PC-3 (cell line): ENCODE results near the gene NDC1. TPM values are rescaled to one million over a fixed set of nuclear protein-coding genes. Genes with fewer than 3 reads are reported as not detected.

Source experiments
- ATAC-seq: fragments of 200-7000 bp; cut with Tn5 transposase; 2 replicates; pipeline ENCODE4 v1.9.1; 2020; ENCODE audit warnings: mild to moderate bottlenecking, moderate library complexity
- BruUV-seq: library from RNA; stranded (reverse); fragments of 400-500 nt; replicated peaks from 2 replicates; lab custom pipeline; 2021; lab: Mats Ljungman, UMichigan
- CTCF ChIA-PET: fragments of 300-600 bp; sonication (Branson Sonifier 250); formaldehyde crosslinking; loops from one replicate; lab custom pipeline; 2022; ENCODE audit warnings: antibody characterized with exemption; lab: Charles Lee
- POLR2A ChIA-PET: fragments of 300-600 bp; sonication (Branson Sonifier 250); formaldehyde crosslinking; loops from one replicate; lab custom pipeline; 2022; ENCODE audit warnings: antibody characterized with exemption; ENCODE audit not compliant: unreplicated experiment; lab: Charles Lee
- DNase-seq: peaks from one replicate; pipeline ENCODE4 v3.0.0-alpha.2; 2015
- H2AFZ ChIP-seq: fragments of 300-600 bp; sonication (generic); 2 replicates; pipeline ENCODE4 v1.6.0; 2016; ENCODE audit warnings: antibody characterized with exemption, low read length
- H3F3A ChIP-seq: fragments of 300-600 bp; sonication (generic); one replicate; pipeline ENCODE4 v1.6.0; 2017; ENCODE audit warnings: antibody characterized with exemption, low read length, control low read depth, mild to moderate bottlenecking; ENCODE audit not compliant: unreplicated experiment
- H3K27ac ChIP-seq: fragments of 300-600 bp; sonication (generic); 2 replicates; pipeline ENCODE4 v1.5.1; 2016; ENCODE audit warnings: mild to moderate bottlenecking, low read length
- H3K27me3 ChIP-seq: fragments of 300-600 bp; sonication (generic); 2 replicates; pipeline ENCODE4 v1.6.1; 2016; ENCODE audit warnings: low read length, mixed read lengths
- H3K36me3 ChIP-seq: fragments of 300-600 bp; sonication (generic); 2 replicates; pipeline ENCODE4 v1.6.1; 2016; ENCODE audit warnings: low read depth, mixed run types, low read length, mixed read lengths
- H3K4me1 ChIP-seq: fragments of 300-600 bp; sonication (generic); 2 replicates; pipeline ENCODE4 v1.5.1; 2016; ENCODE audit warnings: low read length; ENCODE audit not compliant: insufficient read depth
- H3K4me2 ChIP-seq: fragments of 300-600 bp; sonication (generic); 2 replicates; pipeline ENCODE4 v1.6.0; 2016; ENCODE audit warnings: low read length
- H3K4me3 ChIP-seq: fragments of 300-600 bp; sonication (generic); 2 replicates; pipeline ENCODE4 v1.5.1; 2016; ENCODE audit warnings: mild to moderate bottlenecking, low read length, mixed read lengths
- H3K79me2 ChIP-seq: fragments of 300-600 bp; sonication (generic); 2 replicates; pipeline ENCODE4 v1.6.1; 2017; ENCODE audit warnings: low read length, mixed read lengths
- H3K9ac ChIP-seq: fragments of 300-600 bp; sonication (generic); 2 replicates; pipeline ENCODE4 v1.6.0; 2016; ENCODE audit warnings: mild to moderate bottlenecking, low read length
- H3K9me2 ChIP-seq: fragments of 300-600 bp; sonication (generic); replicated peaks from 2 replicates; pipeline ENCODE4 v1.6.1; 2016; ENCODE audit warnings: mixed run types, low read length, mixed read lengths
- H3K9me3 ChIP-seq: fragments of 300-600 bp; sonication (generic); 2 replicates; pipeline ENCODE4 v1.6.1; 2016; ENCODE audit warnings: low read length, mixed read lengths
- H4K20me1 ChIP-seq: fragments of 300-600 bp; sonication (generic); 2 replicates; pipeline ENCODE4 v1.6.1; 2016; ENCODE audit warnings: low read length, mixed read lengths
- CTCF ChIP-seq: fragments of 300-600 bp; sonication (generic); conservative IDR thresholded peaks from 2 replicates; pipeline ENCODE4 v1.5.1; 2017; ENCODE audit warnings: antibody characterized with exemption, low read depth, mild to moderate bottlenecking, low read length
- EZH2 ChIP-seq: fragments of 300-600 bp; sonication (generic); IDR thresholded peaks from one replicate; pipeline ENCODE4 v1.6.1; 2017; ENCODE audit warnings: antibody characterized with exemption, mild to moderate bottlenecking, low read length; ENCODE audit not compliant: unreplicated experiment
- EZH2phosphoT487 ChIP-seq: fragments of 300-600 bp; sonication (generic); IDR thresholded peaks from 2 replicates; pipeline ENCODE4 v1.6.1; 2018; ENCODE audit warnings: mild to moderate bottlenecking, antibody characterized with exemption, low read length, borderline replicate concordance
- intact Hi-C: fragments of 100-400 bp; cut with micrococcal nuclease; formaldehyde crosslinking; loops from 2 replicates; pipeline ENCODE4 v1.9.0; 2023
- total RNA-seq: library from RNA; depleted of rRNA; stranded (reverse); fragments of >200 nt; gene quantifications from 2 replicates; pipeline ENCODE4 v1.2.3, GENCODE V29; 2014

Gene NDC1
- total RNA-seq, 1 experiment from 2014 or later: 63.6 TPM

DNA sequence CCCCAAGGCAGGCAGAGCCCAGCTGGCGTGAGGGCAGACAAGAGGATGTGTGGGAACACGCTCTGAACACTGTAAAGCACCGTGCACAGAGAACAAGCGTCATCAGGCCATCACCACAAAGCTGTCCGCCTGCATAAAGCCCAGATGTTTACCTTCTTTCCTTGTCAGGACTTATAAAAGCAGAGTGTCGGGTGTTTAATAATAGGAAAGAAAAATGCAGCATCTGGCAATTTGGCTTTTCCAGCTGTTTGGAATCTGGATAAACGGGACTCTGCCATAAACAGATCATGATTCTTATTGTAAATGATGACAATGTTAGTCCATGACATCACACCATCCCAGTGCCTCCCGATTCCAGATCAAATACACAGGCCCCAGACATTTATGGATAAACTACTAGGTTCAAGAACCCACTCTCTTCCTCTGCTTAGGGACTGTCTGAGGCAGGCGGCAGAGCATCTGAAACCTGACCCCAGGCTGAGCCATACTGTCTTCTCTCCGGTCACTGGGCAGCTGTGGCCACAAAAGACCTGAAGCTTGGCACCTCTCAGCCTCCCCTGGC is 103.4 kb downstream of the NDC1 start:
- Histone ChIP-seq H4K20me1 (no peaks in the 10 kb centered on the region), H3F3A (peaks cover 3% of the 10 kb centered on the region), H3K27ac (peak overlapping the region; percentile 99), H3K9ac (peak overlapping the region; percentile 97), H3K4me1 (peaks cover 56% of the 10 kb centered on the region), H3K4me3 (peak overlapping the region; percentile 37), H3K4me2 (peak overlapping the region; percentile 81), H3K9me2 (no peaks in the 10 kb centered on the region), H2AFZ (no peak overlapping the region), H3K79me2 (peaks cover 23% of the 10 kb centered on the region; the same call in 1 of the 2 replicates), H3K27me3 (no peaks in the 10 kb centered on the region), H3K9me3 (no peaks in the 10 kb centered on the region), H3K36me3 (no peaks in the 10 kb centered on the region)
- ATAC-seq: peak; percentile 52
- no TSS peak for BruUV-seq
- ChIA-PET POLR2A (no interaction called here), CTCF (interaction anchor here (0.6 kb wide), 1 partner anchor 10 kb away, joined by 3 read pairs; no protein-coding TSS in a partner anchor)
- DNase-seq: peak; percentile 61
- TF ChIP-seq CTCF: no peak
- no peak for TF ChIP-seq EZH2
- no peak for TF ChIP-seq EZH2phosphoT487
- intact Hi-C loops: loop anchor here (5.0 to 10.0 kb wide), 2 partner anchors 103 to 140 kb away; partner anchors contain the start of gene NDC1

- H3K9me2 ChIP-seq: no peaks in the 10 kb centered on the region
- no peaks in the 10 kb centered on the region for H3K36me3 ChIP-seq
- peak overlapping the region; percentile 52 for H3K4me3 ChIP-seq
- peak overlapping the region; percentile 97 for H3K9ac ChIP-seq
- H3K79me2 ChIP-seq: peaks cover 23% of the 10 kb centered on the region; the same call in 1 of the 2 replicates
- peak overlapping the region; percentile 81 for H3K4me2 ChIP-seq
- TF ChIP-seq CTCF: peak; percentile 30; the same call in 1 of the 2 replicates
- no peak for TF ChIP-seq EZH2
- no TSS peak for BruUV-seq
- H4K20me1 ChIP-seq: no peaks in the 10 kb centered on the region
- POLR2A ChIA-PET: no interaction called here
- no peaks in the 10 kb centered on the region for H3K9me3 ChIP-seq
- no peaks in the 10 kb centered on the region for H3K27me3 ChIP-seq
- CTCF ChIA-PET: interaction anchor here (0.6 kb wide), 1 partner anchor 9 kb away, joined by 3 read pairs; no protein-coding TSS in a partner anchor
- ATAC-seq (peak; percentile 70), DNase-seq (peak; percentile 89)
- H3K27ac ChIP-seq: peak overlapping the region; percentile 99
- no peak overlapping the region for H2AFZ ChIP-seq
- intact Hi-C loops: loop anchor here (10.0 kb wide), 1 partner anchor 139 kb away; no protein-coding TSS in a partner anchor
- peaks cover 52% of the 10 kb centered on the region for H3K4me1 ChIP-seq
- H3F3A ChIP-seq: peaks cover 3% of the 10 kb centered on the region
Measured at GRCh38 chr1:53733975-53734649, 104.0 kb downstream of the NDC1 start.
